Fibroblast of pulmonary artery (primary cell): ENCODE results near the gene CEP170B.

Experiments
- DNase-seq: peaks from one replicate; pipeline ENCODE4 v3.0.0-alpha.2; 2010; ENCODE audit warnings: low read depth
- H3K4me3 ChIP-seq: replicated peaks from 2 replicates; pipeline ENCODE4 v1.5.1; 2011; ENCODE audit warnings: low read depth, mild to moderate bottlenecking, control low read depth, low read length, moderate library complexity
- TF ChIP-seq, protein P1 (sequence below): IDR thresholded peaks from 2 replicates; pipeline ENCODE4 v1.5.1; 2011; ENCODE audit warnings: mild to moderate bottlenecking, control low read depth, low read length, inconsistent platforms; ENCODE audit errors: missing control alignments

CEP170B gene

DNA sequence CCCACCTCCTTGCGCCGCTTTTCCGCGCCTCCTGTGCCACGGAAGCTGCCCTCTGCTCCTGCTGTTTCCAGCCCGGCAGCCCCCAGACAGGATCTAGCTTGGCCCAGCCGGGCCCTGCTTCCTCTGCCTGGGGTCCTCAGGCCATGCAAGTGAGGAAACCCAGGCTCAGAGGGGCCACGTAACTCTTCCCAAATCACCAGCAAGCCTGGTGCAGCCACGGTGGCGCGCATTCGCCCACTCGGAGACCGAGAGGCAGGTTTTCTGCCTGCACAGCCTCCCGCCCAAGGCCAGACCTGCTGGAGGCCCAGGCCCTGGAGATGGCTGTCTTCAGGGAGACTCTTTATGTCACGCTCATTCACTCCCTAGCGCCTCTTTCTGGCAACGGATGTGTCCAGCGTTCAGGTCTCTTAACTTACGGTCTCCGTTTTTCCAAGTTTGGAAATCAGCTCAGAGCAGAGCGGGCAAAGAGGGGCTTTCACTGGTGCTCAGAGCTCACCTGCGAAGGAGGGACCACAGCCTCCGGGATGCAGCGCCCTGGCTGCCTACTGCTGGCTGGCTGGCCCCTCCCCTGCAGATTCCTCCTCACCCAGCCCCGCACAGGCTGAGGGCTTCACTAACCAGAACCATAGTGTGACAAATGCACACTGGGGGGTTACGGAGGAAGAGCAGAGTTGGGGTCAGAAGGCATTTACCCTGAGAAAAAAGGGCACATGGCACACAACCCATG lies 20.6 kb upstream of the CEP170B start:
- no peak for DNase-seq
- no peak overlapping the region for H3K4me3 ChIP-seq
- TF ChIP-seq, protein P1, sequence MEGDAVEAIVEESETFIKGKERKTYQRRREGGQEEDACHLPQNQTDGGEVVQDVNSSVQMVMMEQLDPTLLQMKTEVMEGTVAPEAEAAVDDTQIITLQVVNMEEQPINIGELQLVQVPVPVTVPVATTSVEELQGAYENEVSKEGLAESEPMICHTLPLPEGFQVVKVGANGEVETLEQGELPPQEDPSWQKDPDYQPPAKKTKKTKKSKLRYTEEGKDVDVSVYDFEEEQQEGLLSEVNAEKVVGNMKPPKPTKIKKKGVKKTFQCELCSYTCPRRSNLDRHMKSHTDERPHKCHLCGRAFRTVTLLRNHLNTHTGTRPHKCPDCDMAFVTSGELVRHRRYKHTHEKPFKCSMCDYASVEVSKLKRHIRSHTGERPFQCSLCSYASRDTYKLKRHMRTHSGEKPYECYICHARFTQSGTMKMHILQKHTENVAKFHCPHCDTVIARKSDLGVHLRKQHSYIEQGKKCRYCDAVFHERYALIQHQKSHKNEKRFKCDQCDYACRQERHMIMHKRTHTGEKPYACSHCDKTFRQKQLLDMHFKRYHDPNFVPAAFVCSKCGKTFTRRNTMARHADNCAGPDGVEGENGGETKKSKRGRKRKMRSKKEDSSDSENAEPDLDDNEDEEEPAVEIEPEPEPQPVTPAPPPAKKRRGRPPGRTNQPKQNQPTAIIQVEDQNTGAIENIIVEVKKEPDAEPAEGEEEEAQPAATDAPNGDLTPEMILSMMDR, result no peak

DNA sequence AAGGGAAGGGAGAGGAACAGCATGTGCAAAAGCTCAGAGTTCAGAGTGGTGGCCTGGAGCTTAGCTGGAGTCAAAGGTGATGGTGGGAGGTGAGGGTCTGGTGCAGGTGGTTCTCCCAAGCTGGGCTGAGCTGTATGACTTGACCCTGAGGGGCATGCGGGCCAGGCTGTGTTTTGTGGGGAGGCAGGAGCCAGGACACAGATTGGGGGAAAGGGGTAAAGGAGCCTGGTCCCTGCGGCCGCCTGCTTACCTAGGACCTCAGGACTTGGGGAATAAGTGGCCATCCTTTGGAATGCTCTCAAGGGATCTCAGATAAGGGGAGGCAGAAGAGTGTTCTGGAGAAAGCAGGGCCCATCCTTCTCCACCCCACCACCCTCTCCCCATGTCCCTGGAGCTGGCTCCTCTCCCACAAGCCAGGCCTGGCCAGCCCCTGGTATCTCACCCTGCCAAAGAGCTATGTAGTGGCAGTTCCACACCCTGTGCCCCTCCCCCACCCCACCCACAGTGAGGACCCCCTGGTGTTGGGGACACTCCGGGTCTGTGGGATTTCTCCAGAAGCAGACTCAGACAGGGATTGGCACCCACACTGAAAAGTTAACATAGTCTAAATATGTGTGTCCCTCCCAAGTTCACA lies 19.9 kb upstream of the CEP170B start:
- no peak overlapping the region for H3K4me3 ChIP-seq
- DNase-seq, result no peak
- TF ChIP-seq, protein P1, result no peak

DNA sequence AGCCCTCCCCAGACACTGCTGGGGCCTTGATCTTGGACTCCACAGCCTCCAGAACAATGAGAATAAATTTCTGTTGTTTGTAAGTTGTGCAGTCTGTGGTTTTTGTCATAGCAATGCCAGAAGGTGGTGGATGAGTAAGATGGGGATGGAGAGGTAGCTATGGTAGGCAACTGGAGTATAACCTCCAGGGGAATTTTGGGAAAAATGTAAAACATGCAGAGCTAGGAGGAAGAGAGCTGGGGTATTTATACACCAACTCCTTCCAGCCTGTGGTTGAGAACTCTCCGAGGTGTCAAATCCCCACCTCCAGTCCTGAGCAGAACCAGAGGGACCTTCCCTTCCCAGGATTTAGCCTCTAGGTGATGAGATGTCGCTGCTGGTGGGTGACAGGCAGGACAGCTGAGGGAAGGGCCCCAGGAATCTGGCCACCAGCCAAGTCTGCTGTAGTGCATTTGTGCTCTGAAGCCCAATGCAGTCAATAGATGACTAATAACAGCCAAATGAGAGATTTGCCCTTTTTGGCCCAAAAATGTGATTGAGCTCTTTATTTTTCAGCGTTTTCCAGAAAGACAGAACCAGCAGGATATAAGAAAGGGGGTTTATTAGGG lies 19.1 kb upstream of the CEP170B start:
- DNase-seq, result no peak
- no peak overlapping the region for H3K4me3 ChIP-seq
- TF ChIP-seq, protein P1, result no peak

DNA sequence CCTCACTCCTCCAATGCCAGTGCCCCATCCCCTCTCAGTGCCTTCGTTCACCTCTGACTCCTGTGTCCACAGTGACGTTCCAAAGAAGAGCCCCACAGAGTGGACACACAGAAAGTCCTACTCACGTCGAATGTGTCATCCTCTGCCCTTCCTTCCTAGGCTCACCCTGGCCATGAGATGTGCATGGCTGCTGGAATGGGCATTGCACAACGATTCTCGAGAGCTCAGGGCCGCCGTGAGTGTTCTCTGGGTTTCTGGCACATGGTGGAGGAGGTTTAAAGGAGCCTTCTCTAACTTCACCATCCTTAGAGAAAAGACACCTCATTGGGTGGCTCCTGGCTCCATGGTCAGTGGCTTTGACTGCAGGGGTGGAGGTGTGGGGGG lies 12.8 kb upstream of the CEP170B start:
- no peak overlapping the region for H3K4me3 ChIP-seq
- TF ChIP-seq, protein P1, result no peak
- no peak for DNase-seq

DNA sequence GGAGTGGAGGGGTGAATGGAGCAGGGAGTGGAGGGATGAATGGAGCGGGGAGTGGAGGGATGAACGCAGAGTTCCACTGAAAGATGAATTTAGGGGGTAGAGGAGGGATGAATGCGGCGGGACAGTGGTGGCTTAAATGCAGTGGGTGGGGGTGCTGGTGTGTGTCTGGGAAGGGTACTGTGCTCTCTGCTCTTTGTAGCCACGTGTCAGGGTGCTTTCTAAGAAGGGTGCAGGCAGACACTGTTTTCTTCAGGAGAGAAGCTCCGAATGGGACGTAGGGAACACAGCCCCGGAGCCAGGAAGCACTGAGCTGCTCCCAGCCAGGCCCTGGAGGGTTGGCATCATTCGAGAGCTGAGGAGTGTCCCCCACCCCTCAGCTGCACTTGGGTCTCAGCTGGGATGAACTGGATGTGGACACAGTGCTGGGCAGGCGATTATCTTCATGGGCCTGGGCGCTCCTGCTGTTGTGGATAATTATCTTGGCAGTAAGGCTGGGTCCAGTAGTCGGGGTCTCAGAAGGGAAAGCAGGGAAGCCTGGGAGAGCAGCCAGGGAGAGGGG lies 9.5 kb upstream of the CEP170B start:
- DNase-seq, result no peak
- H3K4me3 ChIP-seq, result no peak overlapping the region
- TF ChIP-seq, protein P1, result no peak

DNA sequence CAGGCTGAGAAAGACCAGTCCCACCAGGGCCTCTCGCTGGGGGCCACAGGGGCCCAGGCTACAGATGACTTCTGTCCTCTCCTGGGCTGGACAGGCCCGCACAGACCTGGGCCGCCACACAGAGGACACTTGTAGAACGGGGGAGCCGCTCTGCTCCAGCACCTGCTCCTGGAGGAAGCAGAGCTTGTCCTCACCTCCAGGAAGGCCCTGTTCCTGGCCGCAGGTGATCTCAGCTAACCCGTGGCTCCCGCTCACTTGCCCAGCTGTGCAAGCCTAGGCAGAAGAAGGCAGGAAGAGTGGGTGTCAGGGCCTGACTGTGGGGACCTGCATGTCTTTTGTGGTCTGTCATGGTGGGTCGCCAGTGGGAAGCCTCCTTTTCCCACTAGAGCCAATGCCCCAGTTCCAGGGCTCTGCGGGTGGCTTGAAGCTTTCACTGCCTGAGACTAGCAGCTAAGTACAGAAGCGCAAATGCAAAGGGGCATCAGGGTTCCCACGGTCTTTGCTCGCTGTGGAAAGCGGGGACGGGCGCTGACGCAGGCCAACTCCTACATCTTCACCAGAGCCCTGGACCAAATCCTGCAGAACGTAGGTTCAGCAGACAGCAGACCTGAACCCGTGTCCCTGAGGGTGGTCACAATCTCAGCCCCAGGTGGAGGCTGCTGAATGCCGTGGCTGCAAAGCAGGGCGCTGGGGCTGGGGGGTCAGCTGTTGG lies 8.8 kb upstream of the CEP170B start:
- TF ChIP-seq, protein P1, result no peak
- DNase-seq, result no peak
- H3K4me3 ChIP-seq, result no peak overlapping the region
